BJ (cell line): ENCODE data around the gene ZNF592. TPM values are rescaled to one million over a fixed set of nuclear protein-coding genes. Genes with fewer than 3 reads are reported as not detected.

Experiments used
- CTCF ChIA-PET: fragments of 350-600 bp; formaldehyde crosslinking; extraction: SDS; loops from one replicate; lab custom pipeline; 2021; ENCODE audit warnings: antibody characterized with exemption, inconsistent platforms; lab: Yijun Ruan, JAX
- POLR2A ChIA-PET: fragments of 300-600 bp; sonication (Branson Sonifier 250); formaldehyde crosslinking; extraction: SDS; loops from one replicate; lab custom pipeline; 2021; ENCODE audit warnings: antibody characterized with exemption; lab: Charles Lee
- DNase-seq: peaks from one replicate; pipeline ENCODE4 v3.0.0-alpha.2; 2011; ENCODE audit warnings: low read depth
- H3K27me3 ChIP-seq: 2 replicates; pipeline ENCODE4 v1.6.0; 2011; ENCODE audit warnings: low read length; ENCODE audit not compliant: control insufficient read depth, insufficient read depth
- H3K36me3 ChIP-seq: 2 replicates; pipeline ENCODE4 v1.5.1; 2011; ENCODE audit warnings: low read length; ENCODE audit not compliant: control insufficient read depth, insufficient read depth
- H3K4me3 ChIP-seq: 2 replicates; pipeline ENCODE4 v1.5.1; 2011; ENCODE audit warnings: low read depth, mild to moderate bottlenecking, control low read depth, low read length
- polyA plus RNA-seq: library from polyadenylated mRNA; depleted of rRNA; stranded (reverse); fragments of >200 nt; gene quantifications from 2 replicates; pipeline ENCODE4 v1.2.3, GENCODE V29; 2011
- TF ChIP-seq, protein P1 (sequence below): IDR thresholded peaks from 2 replicates; pipeline ENCODE4 v1.5.1; 2011; ENCODE audit warnings: low read depth, mild to moderate bottlenecking, control low read depth, inconsistent platforms, low read length, moderate library complexity; ENCODE audit not compliant: insufficient read depth

Gene ZNF592
- polyA plus RNA-seq, 1 experiment, result 11.0 TPM

DNA sequence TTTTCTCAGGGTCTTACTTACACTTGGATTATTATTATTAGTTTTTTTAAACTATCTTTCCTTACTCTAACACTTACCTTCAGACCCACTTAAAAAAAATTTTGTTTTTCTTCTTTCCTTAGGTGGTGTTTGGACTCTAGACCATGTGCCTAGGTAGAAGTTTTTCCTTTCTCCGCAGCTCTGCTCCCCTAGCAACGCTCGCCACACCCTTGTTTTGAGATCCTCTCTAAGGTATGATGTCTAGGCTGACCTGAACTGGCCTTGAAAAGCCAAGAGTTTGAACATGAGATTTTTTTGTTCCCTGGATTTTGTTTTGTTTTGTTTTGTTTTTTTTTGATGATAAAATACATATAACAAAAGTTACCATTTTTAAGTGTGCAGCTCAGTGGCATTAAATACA lies 16.2 kb downstream of the ZNF592 start:
- Histone ChIP-seq H3K36me3 (peaks cover 7% of the 10 kb centered on the region), H3K27me3 (no peaks in the 10 kb centered on the region), H3K4me3 (no peak overlapping the region)
- ChIA-PET CTCF (interaction anchor here (0.9 kb wide), 1 partner anchor 9 kb away, joined by 4 read pairs; no protein-coding TSS in a partner anchor), POLR2A (no interaction called here)
- no peak for DNase-seq
- TF ChIP-seq, protein P1, sequence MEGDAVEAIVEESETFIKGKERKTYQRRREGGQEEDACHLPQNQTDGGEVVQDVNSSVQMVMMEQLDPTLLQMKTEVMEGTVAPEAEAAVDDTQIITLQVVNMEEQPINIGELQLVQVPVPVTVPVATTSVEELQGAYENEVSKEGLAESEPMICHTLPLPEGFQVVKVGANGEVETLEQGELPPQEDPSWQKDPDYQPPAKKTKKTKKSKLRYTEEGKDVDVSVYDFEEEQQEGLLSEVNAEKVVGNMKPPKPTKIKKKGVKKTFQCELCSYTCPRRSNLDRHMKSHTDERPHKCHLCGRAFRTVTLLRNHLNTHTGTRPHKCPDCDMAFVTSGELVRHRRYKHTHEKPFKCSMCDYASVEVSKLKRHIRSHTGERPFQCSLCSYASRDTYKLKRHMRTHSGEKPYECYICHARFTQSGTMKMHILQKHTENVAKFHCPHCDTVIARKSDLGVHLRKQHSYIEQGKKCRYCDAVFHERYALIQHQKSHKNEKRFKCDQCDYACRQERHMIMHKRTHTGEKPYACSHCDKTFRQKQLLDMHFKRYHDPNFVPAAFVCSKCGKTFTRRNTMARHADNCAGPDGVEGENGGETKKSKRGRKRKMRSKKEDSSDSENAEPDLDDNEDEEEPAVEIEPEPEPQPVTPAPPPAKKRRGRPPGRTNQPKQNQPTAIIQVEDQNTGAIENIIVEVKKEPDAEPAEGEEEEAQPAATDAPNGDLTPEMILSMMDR, result no peak

DNA sequence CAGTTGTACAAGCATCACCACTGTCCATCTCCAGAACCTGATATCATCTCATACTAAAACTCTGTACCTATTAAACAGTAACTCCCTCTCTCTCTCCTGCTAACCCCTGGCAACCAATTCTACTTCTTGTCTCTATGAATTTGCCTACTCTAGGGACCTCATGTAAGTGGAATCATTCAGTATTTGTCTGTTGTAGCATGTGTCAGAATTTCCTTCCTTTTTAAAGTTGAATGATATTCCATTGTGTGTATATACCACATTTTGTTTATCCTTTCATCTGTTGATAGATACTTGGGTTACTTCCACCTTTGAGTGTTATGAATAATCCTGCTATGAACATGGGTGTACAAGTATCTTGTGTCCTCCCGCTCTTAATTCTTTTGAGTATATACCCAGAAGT lies 16.6 kb downstream of the ZNF592 start:
- DNase-seq, result no peak
- no peak overlapping the region for H3K4me3 ChIP-seq
- H3K27me3 ChIP-seq, result no peaks in the 10 kb centered on the region
- H3K36me3 ChIP-seq, result peaks cover 7% of the 10 kb centered on the region
- TF ChIP-seq, protein P1, result no peak
- CTCF ChIA-PET, result no interaction called here
- POLR2A ChIA-PET, result no interaction called here

DNA sequence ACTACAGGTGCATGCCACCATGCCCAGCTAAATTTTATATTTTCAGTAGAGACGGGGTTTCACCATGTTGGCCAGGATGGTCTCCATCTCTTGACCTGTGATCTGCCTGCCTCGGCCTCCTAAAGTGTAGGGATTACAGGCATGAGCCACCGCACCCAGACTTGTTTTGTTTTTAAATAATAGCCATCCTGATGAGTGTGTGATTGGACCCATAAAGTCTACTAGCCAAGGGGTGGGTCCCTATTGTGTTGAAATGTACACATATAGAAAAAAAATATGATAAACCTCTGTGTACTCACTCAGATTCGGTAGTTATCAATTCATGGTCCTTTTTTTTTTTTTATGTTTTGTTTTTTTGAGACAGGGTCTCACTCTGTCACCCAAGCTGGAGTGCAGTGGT lies 17.3 kb downstream of the ZNF592 start:
- H3K27me3 ChIP-seq, result no peaks in the 10 kb centered on the region
- TF ChIP-seq, protein P1, result no peak
- H3K4me3 ChIP-seq, result no peak overlapping the region
- H3K36me3 ChIP-seq, result peaks cover 7% of the 10 kb centered on the region
- POLR2A ChIA-PET, result no interaction called here
- DNase-seq, result no peak
- CTCF ChIA-PET, result no interaction called here

DNA sequence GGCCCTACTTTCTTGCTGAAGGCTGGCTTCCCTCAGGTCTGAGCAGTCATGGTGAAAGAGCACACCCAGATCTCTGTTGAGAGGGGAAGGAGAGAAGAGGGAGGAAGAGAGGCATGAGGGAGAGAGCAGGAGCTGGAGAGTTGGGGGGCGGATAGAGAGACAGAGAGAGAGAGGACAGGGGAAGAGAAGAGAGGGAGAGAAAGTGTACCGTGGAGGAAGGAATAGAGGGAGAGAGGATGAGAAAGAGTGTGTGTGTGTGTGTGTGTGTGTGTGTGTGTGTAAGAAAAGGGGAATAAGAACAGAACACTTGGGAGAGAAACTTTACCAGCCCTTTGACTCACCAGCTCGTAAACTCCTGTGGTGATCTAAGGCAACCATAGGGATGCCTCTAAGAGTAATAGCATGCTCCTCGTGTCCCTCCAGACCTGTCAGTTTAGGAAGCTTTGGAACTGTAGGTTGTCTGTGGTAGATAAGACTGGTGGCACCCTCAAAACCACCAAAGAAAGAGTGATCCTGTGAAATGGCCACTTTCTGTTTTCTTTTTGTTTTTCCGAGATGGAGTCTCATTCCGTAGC lies 18.2 kb downstream of the ZNF592 start:
- DNase-seq, result peak; percentile 46
- CTCF ChIA-PET, result interaction anchor here (0.9 to 1.0 kb wide), 3 partner anchors 12 to 19 kb away, joined by 3 to 5 read pairs (median 5); no protein-coding TSS in a partner anchor
- TF ChIP-seq, protein P1, result no peak
- Histone ChIP-seq H3K27me3 (no peaks in the 10 kb centered on the region), H3K4me3 (no peak overlapping the region), H3K36me3 (peaks cover 10% of the 10 kb centered on the region)
- POLR2A ChIA-PET, result no interaction called here

DNA sequence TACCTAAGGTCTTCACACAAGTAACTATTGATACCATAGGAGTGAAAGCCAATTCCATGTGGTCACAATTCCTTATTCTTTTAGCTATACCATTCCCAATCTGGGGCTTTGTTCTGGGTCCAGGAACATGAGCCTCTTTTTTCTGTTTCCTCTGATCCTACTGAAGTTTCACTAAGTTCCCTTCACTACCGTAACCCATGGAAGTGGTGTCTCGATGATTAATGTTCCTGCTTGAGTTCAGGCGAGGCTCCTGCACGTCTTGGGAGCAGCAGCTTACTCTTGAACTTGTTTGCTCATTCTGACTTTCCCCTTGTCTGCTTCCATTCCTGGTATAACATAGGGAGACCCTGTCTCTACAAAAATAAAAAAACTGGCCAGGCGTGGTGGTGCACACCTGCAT lies 23.6 kb downstream of the ZNF592 start:
- no peaks in the 10 kb centered on the region for H3K27me3 ChIP-seq
- TF ChIP-seq, protein P1, result no peak
- H3K36me3 ChIP-seq, result peaks cover 10% of the 10 kb centered on the region
- ChIA-PET POLR2A (no interaction called here), CTCF (no interaction called here)
- no peak for DNase-seq
- no peak overlapping the region for H3K4me3 ChIP-seq
